ENCODE measurements around the gene PARD3. TPM values are rescaled to one million over a fixed set of nuclear protein-coding genes. Genes with fewer than 3 reads are reported as not detected.

The PARD3 gene
- total RNA-seq, 2 donors from 2014 or later, result 31.6 to 41.6 TPM

DNA sequence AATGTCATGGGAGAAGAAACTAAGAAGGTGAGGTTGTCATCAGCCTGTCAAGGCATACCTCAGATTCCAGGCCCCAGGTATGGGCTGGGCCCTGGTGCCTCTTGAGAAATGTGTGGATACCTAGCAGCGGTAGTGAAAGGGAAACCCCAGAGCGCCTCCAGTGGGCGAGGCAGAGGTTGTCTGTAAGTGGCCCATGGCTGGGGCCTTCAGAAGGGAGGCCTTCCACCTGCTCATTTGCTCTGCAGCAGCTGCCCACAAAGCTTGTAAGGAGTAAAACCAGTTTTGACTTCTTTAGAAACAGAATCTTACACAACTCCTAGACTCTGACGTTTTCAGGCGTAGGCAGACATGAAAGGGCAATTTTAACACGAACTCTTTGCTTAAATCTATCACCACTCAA, 509.9 kb downstream of the PARD3 start:
- Histone ChIP-seq H3K4me1 (no peaks in the 10 kb centered on the region), H3K27me3 (no peaks in the 10 kb centered on the region), H3K4me3 (no peak overlapping the region), H3K36me3 (no peaks in the 10 kb centered on the region), H3K27ac (no peak overlapping the region), H3K9me3 (no peaks in the 10 kb centered on the region)
- DNase-seq (ENCODE audit: low spot score), result no peak
- TF ChIP-seq, protein P1, sequence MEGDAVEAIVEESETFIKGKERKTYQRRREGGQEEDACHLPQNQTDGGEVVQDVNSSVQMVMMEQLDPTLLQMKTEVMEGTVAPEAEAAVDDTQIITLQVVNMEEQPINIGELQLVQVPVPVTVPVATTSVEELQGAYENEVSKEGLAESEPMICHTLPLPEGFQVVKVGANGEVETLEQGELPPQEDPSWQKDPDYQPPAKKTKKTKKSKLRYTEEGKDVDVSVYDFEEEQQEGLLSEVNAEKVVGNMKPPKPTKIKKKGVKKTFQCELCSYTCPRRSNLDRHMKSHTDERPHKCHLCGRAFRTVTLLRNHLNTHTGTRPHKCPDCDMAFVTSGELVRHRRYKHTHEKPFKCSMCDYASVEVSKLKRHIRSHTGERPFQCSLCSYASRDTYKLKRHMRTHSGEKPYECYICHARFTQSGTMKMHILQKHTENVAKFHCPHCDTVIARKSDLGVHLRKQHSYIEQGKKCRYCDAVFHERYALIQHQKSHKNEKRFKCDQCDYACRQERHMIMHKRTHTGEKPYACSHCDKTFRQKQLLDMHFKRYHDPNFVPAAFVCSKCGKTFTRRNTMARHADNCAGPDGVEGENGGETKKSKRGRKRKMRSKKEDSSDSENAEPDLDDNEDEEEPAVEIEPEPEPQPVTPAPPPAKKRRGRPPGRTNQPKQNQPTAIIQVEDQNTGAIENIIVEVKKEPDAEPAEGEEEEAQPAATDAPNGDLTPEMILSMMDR (IDR thresholded peaks at IDR 0.05), result no peak

DNA sequence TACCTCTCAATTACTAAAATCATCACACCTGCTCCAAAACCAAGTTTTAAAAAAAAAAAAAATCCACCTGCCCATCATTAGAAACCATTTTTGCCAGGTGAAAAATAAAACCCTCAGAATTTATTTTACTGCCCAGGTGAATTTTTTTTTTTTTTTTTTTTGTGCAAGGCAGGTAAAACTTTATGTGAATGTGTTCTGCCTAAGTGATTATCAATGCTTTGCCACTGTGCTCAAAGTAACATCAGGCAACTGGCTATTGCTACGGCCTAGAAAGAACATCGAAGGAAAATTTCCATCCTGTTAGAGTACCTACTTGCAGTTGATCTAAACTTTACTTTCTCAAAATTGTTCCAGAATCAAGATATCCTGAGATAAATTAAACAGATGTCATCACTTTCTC, 512.1 kb downstream of the PARD3 start:
- DNase-seq (ENCODE audit: low spot score), result no peak
- Histone ChIP-seq H3K9me3 (no peaks in the 10 kb centered on the region), H3K36me3 (no peaks in the 10 kb centered on the region), H3K27ac (no peak overlapping the region), H3K4me1 (no peaks in the 10 kb centered on the region), H3K4me3 (no peak overlapping the region), H3K27me3 (no peaks in the 10 kb centered on the region)
- TF ChIP-seq, protein P1 (IDR thresholded peaks at IDR 0.05), result no peak

DNA sequence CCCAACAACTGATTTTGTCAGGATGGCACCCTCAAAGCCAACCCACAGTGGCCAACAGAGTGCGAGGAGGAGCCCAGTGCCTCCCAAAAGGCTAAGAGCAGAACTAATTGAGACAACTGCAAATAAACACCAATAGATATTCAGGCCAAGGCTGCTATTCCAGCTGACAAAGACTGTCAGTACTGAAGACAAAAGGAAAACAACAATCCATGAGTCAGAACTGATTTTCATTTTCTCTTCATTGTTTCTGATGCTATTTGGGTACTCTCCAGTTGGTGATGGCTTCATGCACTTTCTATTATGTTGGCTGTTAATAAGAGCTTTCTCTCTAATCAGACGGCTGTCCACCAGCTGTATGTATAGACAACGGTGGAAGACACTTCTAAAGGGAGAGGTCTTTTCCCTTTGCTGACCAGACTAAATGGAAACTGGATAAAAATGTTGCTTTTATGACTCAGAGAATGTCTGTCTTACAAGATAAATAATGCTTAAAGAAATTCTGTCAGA, 515.9 kb downstream of the PARD3 start:
- Histone ChIP-seq H3K36me3 (no peaks in the 10 kb centered on the region), H3K9me3 (no peaks in the 10 kb centered on the region), H3K4me1 (no peaks in the 10 kb centered on the region), H3K4me3 (no peak overlapping the region), H3K27ac (no peak overlapping the region), H3K27me3 (no peaks in the 10 kb centered on the region)
- TF ChIP-seq, protein P1 (IDR thresholded peaks at IDR 0.05), result no peak
- DNase-seq (ENCODE audit: low spot score), result no peak

DNA sequence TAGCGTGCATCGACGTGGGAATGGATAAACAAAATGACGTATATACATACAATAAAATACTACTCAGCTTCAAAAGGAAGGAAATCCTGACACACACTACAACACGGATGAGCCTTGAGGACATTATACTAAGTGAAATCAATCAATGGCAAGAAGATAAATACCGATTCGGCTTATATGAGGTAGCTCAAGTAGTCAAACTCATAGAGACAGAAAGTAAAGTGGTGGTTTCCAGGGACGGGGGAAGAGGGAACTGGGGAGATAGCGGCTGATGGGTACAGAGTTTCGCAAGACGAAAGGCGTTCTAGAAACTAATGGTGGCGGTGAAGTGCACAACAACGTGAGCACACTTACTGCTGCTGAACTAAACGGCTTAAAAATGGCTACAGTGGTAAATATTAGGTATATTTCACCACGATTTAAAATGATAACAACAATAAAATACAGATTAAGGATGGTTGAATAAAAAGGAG, 516.7 kb downstream of the PARD3 start:
- no peak overlapping the region for H3K4me3 ChIP-seq
- no peaks in the 10 kb centered on the region for H3K36me3 ChIP-seq
- no peaks in the 10 kb centered on the region for H3K4me1 ChIP-seq
- DNase-seq (ENCODE audit: low spot score), result no peak
- TF ChIP-seq, protein P1 (IDR thresholded peaks at IDR 0.05), result no peak
- H3K27ac ChIP-seq, result no peak overlapping the region
- no peaks in the 10 kb centered on the region for H3K27me3 ChIP-seq
- no peaks in the 10 kb centered on the region for H3K9me3 ChIP-seq

DNA sequence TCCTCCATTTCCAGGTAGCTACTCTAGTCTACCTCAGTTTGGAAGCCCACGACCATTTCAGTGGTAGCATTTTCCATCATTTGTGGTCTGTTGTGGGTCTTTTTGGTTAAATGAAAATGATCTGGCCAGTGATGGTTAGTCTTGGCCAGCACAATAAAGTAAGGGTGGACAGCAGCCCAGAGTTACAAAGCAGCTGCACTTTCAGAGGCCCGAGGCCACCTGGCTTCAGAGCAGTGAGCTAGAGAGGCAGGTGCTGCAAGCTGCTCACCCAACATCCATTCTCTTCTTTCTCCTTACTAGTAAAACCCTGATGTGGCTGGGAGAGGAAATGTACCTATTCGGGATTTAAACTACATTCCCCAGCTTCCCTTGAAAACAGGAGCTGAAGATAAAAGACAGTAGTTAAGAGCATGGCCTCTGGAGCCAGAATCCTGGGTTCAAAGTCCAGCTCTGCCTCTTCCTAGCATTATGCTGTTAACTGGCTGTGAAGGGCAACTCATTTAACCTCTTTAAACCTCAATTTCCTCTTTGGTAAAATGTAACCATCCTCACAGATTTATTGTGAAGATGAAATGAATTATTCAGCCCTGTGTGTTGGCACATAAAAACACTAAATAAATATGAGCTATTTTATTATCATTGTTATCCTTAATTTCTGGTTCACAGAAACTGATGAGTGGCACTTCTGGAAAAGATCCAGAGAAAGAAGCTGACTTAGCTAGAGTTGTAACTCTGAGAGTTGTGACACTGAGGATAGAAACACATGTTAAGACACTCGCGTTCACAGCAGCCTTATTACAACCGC, 517.4 kb downstream of the PARD3 start:
- TF ChIP-seq, protein P1 (IDR thresholded peaks at IDR 0.05), result no peak

More for the DNA sequence above, 517.4 kb downstream of the PARD3 start:
- no peak overlapping the region for H3K27ac ChIP-seq
- DNase-seq (ENCODE audit: low spot score), result no peak
- no peaks in the 10 kb centered on the region for H3K9me3 ChIP-seq
- H3K27me3 ChIP-seq, result no peaks in the 10 kb centered on the region
- H3K4me1 ChIP-seq, result no peaks in the 10 kb centered on the region
- no peak overlapping the region for H3K4me3 ChIP-seq
- no peaks in the 10 kb centered on the region for H3K36me3 ChIP-seq
